ENCODE measurements around the gene NCAM1.

The NCAM1 gene

GRCh38 chr11:112958670-112959069, 2.5 kb upstream of the NCAM1 start:
- H3K4me3 ChIP-seq (ENCODE audit: low read depth, low read length): no peak overlapping the region
- no peak for DNase-seq (ENCODE audit: low read depth)
- TF ChIP-seq CTCF (IDR thresholded peaks at IDR 0.05; ENCODE audit: control insufficient read depth, extremely low read depth, insufficient read depth): peak; percentile 38

GRCh38 chr11:112961751-112962578, 745 bp downstream of the NCAM1 start:
- TF ChIP-seq CTCF (IDR thresholded peaks at IDR 0.05; ENCODE audit: control insufficient read depth, extremely low read depth, insufficient read depth): no peak
- no peak for DNase-seq (ENCODE audit: low read depth)

GRCh38 chr11:112962579-112963367, 1.6 kb downstream of the NCAM1 start:
- TF ChIP-seq CTCF (IDR thresholded peaks at IDR 0.05; ENCODE audit: control insufficient read depth, extremely low read depth, insufficient read depth): no peak
- no peak for DNase-seq (ENCODE audit: low read depth)
- H3K4me3 ChIP-seq (ENCODE audit: low read depth, low read length): no peak overlapping the region

More at GRCh38 chr11:112961751-112962578, 745 bp downstream of the NCAM1 start:
- no peak overlapping the region for H3K4me3 ChIP-seq (ENCODE audit: low read depth, low read length)

- no peak for TF ChIP-seq CTCF (IDR thresholded peaks at IDR 0.05; ENCODE audit: control insufficient read depth, extremely low read depth, insufficient read depth)
Measured at GRCh38 chr11:112963368-112963955, 2.2 kb downstream of the NCAM1 start.

GRCh38 chr11:112965656-112966055, 4.4 kb downstream of the NCAM1 start:
- no peak overlapping the region for H3K4me3 ChIP-seq (ENCODE audit: low read depth, low read length)
- DNase-seq (ENCODE audit: low read depth): no peak
- TF ChIP-seq CTCF (IDR thresholded peaks at IDR 0.05; ENCODE audit: control insufficient read depth, extremely low read depth, insufficient read depth): no peak

More at GRCh38 chr11:112963368-112963955, 2.2 kb downstream of the NCAM1 start:
- DNase-seq (ENCODE audit: low read depth): no peak
- no peak overlapping the region for H3K4me3 ChIP-seq (ENCODE audit: low read depth, low read length)

- TF ChIP-seq CTCF (IDR thresholded peaks at IDR 0.05; ENCODE audit: control insufficient read depth, extremely low read depth, insufficient read depth): no peak
Measured at GRCh38 chr11:112966561-112966960, 5.3 kb downstream of the NCAM1 start.

More at GRCh38 chr11:112966561-112966960, 5.3 kb downstream of the NCAM1 start:
- H3K4me3 ChIP-seq (ENCODE audit: low read depth, low read length): no peak overlapping the region
- no peak for DNase-seq (ENCODE audit: low read depth)
